ENCODE measurements around the gene FIBP.

DNA sequence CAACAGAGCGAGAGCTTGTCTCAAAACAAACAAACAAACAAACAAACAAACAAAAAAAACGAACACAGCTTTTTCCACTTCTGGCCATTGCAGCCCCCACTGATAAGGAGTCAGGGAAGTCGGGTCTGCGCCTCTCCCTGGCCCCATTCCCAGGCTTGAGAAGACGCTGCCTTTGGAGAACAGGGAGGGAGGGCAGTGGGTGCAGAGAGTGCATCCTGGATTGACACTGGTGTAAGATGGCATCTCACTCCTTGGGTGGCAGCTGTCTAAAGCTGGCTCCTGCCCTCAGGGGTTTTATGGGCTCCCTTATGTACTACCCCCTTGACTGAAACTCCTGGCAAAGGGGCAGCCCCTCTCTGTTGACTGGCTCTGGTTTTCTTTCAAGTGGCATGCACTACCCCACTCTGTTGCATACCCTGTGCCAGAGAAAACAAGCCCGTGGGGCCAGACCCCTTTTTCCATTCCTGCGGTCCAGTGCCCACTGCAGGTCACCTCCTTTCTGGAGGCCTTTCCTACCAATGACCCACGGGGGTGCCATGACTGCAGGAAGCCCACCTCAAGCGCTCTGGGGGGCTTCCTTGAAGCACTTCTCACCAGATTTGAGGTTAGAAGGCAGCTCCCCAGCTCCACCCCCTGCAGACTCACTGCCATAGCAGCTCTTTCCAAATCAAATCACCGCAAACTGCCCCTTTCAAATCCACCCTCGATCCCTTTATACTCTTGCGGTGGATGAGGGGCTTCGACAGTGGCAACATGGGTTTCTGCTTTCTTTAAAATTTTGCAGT, 43.7 kb upstream of the FIBP start:
- no peak for TF ChIP-seq ZFX (IDR thresholded peaks at IDR 0.05; ENCODE audit: borderline replicate concordance)
- no peak for TF ChIP-seq CTCF (IDR thresholded peaks at IDR 0.05)
